ENCODE data around the gene SPI1.

- TF ChIP-seq EZH2 (IDR thresholded peaks at IDR 0.05; ENCODE audit: insufficient read depth, poor library complexity, severe bottlenecking): no peak
- no peak for TF ChIP-seq EZH2phosphoT487 (IDR thresholded peaks at IDR 0.05; ENCODE audit: insufficient read depth, low read depth)
These were observed 757 bp downstream of the SPI1 start for GRCh38 chr11:47377571-47378009.
